GM21360 (cell line): ENCODE measurements around the gene NCSTN.

Source experiments
- ATAC-seq: cut with Tn5 transposase; IDR thresholded peaks from one replicate; pipeline ENCODE4 v1.9.1; 2021; ENCODE audit warnings: mild to moderate bottlenecking, moderate library complexity; ENCODE audit not compliant: unreplicated experiment

The NCSTN gene

DNA sequence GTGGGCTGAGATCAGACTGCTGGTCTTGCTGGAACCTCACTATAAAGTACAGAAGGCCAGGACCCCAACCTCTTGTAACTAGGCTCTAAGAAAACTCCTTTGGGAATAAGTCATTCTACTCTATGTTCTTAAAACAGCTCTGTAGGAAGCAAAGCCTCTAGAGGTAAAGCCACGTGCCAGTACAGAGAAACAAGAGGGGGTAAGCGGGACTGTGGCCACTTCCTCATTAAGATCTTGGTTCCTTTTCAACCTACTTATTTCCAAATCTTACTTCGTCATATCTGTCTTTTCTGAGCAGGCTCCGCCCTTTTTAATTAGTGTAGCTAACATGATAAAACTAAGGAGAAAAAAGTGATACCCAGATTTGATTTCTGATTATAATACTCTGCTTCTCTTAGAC lies 3.8 kb downstream of the NCSTN start:
- no peak for ATAC-seq

DNA sequence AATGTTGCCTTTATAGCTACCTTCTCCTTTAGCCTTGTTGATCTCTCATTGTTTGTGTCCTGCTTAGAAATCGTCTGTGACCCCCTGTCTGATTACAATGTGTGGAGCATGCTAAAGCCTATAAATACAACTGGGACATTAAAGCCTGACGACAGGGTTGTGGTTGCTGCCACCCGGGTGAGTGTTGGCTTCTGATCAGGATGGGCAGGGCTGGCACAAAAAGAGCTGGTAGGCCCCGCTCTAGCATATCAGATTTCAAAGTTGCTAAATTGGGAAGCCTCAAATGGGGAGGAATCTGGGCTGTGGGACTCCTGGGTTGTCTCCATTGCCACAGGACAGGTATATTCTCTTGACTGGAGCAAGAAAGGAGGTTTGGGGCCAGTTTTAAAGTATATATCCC lies 8.4 kb downstream of the NCSTN start:
- no peak for ATAC-seq

DNA sequence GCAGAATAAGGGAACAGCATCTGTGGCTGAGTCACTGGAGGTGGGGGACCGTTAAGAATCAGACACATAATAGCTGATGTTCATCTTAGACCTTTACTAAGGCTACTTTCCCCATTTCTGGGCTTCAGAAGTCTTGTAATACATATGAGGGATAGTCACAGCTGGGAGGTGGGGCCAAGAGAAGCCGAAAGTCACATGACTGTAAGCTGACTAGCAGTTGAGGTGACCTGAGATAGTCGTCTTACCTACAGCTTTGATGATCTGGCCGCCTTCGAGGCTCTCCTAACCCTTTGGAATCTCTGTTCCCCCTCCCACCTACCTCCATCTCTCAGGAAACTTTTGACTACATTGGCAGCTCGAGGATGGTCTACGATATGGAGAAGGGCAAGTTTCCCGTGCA lies 9.4 kb downstream of the NCSTN start:
- no peak for ATAC-seq

DNA sequence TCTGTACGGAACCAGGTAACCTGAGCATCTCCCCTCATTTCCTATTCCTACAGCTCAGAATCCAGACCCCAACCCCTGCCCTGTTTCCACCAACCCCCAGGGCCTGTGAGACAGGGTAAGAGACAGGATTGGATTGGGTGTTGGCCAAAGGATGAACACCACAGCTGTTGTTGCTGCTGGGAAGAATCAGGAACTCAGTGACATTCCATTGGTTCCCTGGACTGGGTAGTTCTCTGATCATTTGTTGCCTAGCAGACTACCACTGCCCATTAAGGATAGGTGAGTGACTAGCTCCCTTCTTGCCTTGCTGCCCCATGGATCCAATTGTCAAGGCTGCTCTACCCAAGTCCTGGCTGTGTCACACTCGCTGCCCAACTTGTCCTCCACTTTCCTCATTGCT lies 10.0 kb downstream of the NCSTN start:
- no peak for ATAC-seq

DNA sequence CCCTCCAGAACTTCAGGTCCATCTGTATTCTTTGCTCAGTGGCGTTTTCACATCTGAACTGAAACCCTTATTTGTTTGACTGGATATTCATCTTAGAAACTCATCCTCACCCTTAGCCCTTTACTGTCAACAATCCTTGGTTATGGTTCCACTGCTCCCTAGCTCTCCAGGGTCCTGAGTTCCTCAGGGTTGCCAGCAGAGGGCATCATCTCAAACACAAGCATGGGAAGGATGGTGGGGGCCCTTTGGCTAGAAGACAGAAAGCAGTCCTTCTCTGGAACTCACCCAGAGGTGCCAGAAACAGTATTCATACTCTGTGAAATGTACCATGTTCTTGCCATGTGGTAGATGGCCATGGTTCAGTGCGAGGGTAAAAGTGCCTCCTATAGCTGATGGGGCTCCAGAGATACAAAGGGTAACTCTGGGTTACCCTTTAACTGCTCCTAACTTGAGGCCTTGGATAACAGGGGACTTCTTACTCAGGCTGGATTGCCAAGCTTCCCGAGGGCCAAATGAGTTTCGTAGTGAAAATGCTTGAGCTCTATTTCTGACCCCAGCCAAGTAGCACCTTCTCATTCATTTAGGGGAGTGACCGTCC lies 11.3 kb downstream of the NCSTN start:
- ATAC-seq: no peak

DNA sequence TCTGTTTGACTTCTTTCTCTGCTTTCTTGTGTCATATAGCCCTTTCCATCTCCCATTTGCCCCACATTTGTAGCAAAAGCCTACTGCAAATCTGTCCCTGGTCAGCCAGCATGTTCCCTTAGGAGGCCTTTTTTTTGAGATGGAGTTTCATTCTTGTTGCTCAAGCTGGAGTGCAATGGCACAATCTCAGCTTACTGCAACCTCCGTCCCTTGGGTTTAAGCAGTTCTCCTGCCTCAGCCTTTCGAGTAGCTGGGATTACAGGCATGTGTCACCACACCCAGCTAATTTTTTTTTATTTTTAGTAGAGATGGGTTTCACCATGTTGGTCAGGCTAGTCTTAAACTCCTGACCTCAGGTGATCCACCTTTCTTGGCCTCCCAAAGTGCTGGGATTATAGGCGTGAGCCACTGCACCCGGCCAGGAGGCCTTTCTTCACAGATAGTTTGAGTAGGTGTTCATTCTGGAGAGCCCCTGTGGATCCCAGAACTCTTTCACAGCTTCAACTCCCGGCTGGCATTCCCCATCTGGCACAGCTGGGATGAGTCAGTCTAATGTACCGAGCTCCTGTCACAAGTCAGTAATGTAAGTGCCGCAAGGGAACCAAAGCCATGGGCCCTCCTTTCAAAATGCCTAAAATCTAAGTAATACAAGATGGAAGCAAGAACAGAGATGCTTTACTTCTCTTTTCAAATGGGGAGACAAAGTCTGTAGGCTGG lies 14.3 kb downstream of the NCSTN start:
- ATAC-seq: no peak

DNA sequence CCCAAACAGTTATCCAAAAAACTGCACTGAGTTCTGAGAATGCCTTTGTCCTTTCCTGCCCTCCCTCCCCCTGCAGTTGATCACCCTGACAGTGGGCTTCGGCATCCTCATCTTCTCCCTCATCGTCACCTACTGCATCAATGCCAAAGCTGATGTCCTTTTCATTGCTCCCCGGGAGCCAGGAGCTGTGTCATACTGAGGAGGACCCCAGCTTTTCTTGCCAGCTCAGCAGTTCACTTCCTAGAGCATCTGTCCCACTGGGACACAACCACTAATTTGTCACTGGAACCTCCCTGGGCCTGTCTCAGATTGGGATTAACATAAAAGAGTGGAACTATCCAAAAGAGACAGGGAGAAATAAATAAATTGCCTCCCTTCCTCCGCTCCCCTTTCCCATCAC lies 14.9 kb downstream of the NCSTN start:
- ATAC-seq: no peak

DNA sequence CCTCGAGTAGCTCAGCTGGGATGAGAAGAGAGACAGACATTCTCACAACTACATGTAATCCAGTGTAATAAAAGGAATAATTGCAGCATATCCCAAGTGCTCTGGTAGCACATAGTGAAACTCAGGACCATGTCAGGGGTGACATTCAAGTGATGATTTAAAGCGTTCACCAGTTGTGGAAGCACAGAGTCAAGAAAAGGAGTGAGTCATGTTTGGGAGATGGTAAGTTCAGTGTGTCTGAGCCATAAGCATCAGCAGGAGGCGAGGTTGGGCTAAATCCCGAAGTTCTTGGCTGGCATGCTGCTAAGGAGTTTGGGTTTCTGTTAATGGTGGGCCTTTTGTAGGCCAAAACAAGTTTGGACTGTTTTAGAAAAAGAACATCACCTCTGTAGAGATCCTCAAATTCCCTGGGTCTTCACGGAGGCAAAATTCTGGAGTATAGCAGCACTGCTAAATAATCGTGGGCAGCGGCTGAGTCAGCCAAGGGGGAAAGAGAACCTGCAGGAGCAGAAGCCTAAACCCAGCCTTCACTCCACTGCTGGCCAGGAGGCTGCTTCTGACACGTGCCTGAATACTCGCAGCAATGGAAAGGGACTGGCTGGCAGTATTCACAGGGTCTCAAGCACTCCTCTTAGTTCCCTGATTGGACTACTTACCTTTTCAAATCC lies 16.5 kb downstream of the NCSTN start:
- no peak for ATAC-seq

DNA sequence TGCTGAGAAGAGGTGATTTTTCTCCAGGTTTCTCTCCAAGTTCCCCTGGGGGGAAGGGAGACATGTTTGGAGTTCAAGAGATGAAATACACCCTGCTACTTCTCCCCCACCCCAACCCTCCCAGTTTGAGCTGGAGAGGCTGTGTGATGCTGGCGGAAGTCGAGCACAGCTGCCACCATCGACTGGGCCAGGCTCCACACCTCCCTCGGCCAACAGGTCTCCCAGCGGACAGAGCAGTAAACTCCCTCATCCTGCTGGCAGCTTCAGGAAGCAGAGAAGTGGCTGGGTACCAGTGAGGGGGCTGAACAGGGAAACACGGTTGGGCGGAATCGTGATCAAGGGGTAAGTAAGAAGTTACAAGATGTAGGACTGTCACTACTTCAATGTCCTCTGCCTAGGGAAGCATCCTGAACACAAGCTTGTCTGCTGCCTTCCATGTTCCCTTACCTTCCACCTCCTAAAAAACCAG lies 17.1 kb downstream of the NCSTN start:
- ATAC-seq: no peak

DNA sequence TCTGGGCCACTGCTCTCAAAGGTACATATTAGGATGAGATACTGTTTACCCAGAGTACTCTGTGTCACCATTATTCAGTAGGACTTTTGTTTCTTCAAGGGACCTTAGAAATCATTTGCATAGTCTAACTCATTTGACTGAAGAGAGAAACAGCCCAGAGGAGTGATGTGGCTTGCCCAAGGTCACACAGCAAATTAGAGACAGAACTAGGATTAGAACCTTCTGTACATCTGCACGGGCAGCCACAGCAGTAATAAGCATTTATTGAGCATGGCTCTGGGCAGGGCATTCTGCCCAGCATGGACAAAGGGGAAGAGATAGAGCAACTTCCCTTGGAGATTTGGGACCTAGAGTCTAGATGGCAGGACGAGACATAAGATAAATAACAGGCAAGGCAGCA lies 18.0 kb downstream of the NCSTN start:
- ATAC-seq: no peak

DNA sequence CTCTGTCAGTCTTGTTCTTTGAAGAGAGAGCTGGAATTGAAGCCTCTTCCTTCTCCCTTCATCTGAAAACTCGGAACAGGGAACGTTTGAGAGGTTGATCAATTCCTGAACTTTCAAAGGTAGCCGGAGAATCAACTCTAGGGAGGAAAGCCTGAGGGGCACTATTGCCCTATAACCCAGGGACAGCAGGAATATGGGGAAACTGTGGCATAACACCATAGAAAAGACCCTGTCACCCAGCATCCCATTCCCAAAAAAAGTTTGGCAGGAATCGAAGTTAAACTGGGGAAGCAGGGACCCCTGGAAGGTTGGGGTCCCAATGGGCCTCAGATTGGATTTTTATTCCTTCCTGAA lies 18.6 kb downstream of the NCSTN start:
- ATAC-seq: no peak

DNA sequence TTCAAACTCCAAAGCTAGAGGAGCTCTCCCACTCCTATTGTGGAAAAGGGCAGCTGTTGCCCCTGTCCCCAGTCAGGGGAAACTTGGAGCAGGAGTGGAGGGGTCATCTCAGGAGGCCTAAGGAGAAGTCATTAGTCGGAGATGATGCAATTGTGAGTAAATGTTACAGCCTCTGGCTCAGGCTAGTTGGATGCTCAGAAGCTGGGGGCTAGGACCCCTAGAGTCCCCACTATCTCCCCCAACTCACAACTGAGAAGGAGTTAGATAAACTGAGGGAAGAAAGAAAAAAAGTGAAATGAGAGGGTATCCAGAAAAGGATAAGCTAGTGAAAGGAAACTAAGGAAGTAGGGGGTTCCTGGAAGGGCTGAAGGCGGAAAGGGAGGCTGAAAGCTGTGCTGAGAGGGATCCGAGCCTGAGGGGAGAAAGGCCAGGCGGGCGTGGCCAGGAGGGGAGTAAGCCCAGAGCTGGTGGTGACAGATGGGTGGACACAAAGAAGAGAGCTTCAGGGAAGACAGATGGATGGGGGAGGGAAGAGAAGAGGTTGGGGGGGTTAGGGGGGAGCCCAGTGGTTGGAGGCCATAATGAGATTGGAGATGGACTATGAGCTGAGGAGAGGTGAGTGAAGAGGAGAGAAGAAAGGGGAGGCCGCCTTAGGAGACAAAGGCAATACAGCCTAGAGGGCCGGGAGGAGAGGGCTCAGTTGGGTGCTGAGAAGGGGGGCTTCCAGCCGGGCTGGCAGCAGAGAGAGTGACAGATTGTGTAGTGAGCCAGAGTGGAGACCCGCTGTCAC lies 19.2 kb downstream of the NCSTN start:
- ATAC-seq: no peak

DNA sequence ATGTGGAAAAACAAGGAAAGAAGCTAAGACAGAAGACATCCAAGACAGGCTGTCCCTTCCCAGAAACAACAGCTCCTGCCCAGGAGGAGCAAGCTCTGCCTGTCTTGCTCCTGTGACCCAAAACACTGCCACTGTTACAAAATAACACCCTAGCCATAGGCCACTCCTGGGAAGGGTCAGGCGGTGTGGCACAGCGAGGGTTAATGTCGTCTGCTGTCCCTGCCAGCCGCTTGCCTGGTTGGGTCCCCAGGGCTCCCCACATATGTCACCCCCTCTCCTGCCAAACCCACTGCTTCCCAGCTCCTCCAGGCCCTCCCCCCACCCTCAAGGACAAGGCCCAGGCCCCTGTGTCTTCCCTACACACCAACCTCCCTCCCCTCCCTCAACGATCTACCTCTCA lies 19.8 kb downstream of the NCSTN start:
- no peak for ATAC-seq

DNA sequence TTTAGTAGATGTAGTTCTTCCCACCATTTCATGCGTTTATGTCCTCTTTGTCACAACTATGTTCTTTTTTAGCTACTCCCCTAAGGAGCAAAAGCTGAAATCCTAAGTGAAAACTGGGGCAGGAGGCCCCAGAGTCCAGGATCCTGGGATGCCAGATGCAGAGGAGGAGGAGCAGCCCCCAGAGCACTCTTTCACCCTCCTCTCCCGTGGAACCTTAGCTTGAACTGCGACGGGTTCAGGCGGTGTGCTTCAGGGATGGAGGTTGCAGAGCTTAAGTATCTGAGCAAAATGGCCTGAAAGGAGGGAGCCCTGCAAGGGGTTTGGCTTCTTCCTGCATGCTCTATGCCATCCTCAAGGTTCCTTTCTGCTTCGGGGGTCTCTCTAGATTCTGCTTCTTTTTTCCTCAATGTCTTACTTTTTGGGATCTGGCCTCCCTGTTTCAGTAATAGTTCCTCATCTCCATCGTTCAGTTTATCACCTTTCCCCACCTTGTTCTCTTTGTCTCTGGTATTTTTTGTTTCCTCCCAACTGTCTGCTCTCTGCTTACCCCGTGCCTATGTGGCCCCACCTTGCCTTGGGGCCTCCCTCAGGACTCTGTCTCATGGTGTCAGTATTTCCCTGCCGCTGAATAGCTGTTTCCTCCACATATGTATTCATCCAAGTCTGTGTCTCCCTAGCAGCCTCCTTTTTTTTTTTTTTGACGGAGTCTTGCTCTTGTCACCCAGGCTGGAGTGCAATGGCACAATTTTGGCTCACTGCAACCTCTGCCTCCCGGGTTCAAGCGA lies 21.0 kb downstream of the NCSTN start:
- ATAC-seq: no peak

DNA sequence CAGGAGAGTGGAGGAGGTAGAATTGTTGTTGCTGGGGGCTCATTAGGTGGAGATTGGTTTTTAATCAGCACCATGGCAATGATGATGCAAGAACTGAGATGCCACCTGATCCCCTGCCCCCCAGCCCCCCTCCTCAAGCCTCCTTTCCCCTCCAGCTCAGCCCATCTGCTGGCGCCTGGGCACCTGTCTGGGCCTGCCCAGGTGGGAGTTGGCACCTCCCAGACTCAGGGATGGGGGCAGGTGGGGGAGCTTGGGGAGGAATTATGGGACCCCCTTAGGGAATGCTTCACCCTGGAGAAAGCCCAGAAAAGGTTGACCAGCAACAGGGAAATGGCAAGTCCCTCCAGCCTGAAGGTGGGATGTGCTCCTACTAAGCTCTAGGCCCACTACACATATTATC lies 22.1 kb downstream of the NCSTN start:
- no peak for ATAC-seq

DNA sequence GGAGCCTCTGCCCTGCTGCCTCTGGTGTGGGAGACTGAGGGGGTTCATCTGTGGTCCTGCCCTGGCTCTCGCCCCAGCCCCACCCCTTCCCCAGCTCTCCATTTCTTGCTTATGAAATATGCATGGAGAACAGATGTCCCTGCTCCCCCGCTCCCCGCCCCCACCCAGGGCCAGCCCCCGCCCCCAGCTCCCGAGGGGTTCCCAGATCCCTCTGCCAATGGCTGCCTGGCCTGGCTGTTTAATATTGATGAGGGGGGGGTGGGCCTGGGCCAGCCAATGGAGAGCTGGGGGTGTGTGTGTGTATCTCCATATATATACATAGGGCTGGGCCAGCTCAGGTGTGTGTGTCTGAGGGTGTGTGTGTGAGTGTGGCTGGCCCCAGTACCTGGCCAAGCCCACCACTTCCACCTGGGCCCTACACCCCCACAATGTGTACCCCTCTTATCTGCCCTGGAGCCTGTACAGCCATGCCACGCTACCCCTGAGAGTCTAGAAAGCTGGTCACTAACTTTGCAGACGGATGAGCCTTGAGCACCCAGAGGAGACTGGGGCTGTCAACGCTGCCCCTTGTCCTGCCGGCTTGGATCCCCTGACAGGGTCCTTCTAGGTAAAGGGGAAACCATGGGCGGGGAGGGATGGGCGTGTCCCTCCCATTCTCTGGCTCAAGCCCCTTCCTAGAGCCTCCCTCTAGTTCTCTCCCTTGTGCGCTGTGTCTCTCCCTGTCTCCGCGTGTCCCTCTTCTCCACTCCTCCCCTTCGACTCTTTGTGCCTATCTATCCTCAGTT lies 23.7 kb downstream of the NCSTN start, which contains the start of gene NHLH1:
NHLH1 (plus strand) TSS at position 341 of the 785 bp plus-strand sequence. CDS start 3,661 bp downstream, outside the sequence.
- no peak for ATAC-seq

DNA sequence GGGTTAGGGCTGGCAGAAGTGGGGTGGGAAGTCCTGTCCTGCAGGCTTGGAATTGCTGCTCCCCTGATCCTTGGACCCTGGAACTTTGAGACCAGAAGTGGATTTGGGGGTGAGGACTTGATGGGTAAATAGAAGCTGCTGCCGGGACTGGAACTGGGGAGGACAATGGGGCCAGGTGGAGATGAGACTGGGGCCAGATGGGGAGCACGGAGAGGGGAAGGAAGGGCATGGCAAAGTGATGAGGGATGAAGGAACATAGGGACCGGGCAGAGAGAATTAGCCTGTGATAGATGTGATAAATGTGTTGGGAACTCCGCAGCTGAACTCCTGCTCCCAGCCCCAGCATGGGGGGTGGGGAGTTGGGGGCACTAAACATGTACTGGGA lies 24.3 kb downstream of the NCSTN start:
- no peak for ATAC-seq

DNA sequence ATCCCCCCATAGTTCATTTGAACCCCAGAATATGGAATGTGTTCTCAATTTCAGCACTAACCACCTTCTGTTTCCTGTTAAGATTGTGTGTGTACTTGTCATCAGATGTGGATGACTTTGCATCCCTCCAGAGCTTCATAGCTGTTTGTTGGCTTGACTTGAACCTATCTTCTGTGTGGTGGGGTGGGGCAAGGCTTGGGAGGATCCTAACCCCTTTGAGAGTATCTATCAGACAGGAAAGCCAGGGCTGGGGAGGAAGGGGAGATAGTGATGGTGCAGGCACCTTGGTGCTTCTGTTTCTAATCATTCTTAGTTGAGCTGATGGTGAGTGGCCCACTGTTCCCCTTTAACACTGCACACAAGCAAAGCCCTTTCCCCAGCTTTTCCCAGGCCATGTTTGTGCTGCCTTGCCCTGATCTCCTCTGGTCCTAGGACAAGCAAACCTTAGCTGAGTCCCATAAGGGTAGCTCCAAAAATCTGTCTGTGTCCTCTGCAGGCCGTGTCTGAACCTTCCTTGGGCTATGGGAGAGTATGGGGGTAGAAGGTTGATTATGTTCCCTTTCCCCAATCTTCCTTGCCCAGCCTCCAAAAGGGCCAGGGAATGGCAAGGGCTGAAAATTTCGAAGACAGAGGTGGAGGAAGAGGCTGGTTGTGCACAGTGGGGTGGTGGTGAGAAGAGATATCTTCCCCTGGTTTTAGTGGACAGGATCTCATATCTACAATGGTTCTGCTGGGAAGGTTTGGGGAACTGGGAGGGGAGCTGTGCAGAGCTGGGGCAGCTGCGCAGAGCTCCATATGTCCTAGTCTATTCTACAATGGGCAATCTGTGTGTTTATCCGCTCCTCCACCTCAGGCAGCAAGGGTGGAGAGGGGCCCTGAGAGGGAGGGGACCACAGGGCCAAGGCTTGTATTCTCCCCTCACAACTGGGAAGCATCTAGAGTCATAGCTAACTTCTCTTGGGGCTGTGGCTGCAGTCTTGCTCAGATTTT lies 25.0 kb downstream of the NCSTN start:
- no peak for ATAC-seq

DNA sequence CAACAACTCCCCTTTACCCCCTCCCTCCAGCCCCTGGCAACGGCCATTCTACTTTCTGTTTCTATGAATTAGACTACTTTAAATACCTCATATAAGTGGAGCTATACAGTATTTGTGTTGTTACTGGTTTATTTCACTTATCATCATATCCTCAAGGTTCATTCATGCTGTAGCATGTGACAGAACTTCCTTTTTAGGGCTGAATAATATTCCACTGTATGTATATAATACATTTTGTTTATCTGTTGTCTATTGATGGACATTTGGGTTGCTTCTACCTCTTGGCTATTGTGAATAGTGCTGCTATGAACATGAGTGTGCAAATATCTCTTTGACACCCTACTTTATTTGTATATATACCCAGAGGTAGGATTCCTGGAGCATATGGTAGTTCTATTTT lies 25.9 kb downstream of the NCSTN start:
- no peak for ATAC-seq
